Tibial nerve (tissue), 4 donors: ENCODE data around the gene KXD1. TPM values are rescaled to one million over a fixed set of nuclear protein-coding genes. Genes with fewer than 3 reads are reported as not detected.
"Not testable (repeated sequence)": the region's sequence is repeated elsewhere in the genome, so short reads cannot be mapped to it uniquely, and the experiment has no call there.

Experiments
- DNase-seq, 2 donors: peaks; one replicate each; pipeline ENCODE4 v3.0.0-alpha.2; 2019; ENCODE audit warnings: low spot score in 2 of 2
- H3K27ac ChIP-seq, 4 donors: fragments of 200-600 bp; sonication (generic) in 3 of 4; one replicate each; pipeline ENCODE4 v1.5.1; 2017 to 2019; ENCODE audit warnings: mild to moderate bottlenecking in 1 of 4
- H3K27me3 ChIP-seq, 2 donors: fragments of 200-600 bp; sonication (generic) in 1 of 2; one replicate each; pipeline versions ENCODE4 v1.5.1 to v1.6.0; 2017 to 2019
- H3K36me3 ChIP-seq, 3 donors: fragments of 200-600 bp; sonication (generic); one replicate each; pipeline ENCODE4 v1.5.1; 2018 to 2019
- H3K4me1 ChIP-seq, 4 donors: fragments of 200-600 bp; sonication (generic) in 3 of 4; one replicate each; pipeline ENCODE4 v1.5.1; 2017 to 2019
- H3K4me3 ChIP-seq, 4 donors: fragments of 200-600 bp; sonication (generic) in 3 of 4; one replicate each; pipeline ENCODE4 v1.5.1; 2017 to 2019; ENCODE audit warnings: mild to moderate bottlenecking in 1 of 4, moderate library complexity in 1 of 4
- H3K9me3 ChIP-seq, 4 donors: fragments of 200-600 bp; sonication (generic) in 3 of 4; one replicate each; pipeline ENCODE4 v1.5.1; 2017 to 2019
- CTCF ChIP-seq, 5 experiments: fragments of 200-600 bp in 3 of 5; fragments of 450-650 bp in 2 of 5; sonication (generic) in 3 of 5; IDR thresholded peaks; one replicate each; pipeline ENCODE4 v1.5.1; 2016 to 2019; ENCODE audit warnings: antibody characterized with exemption in 5 of 5, mild to moderate bottlenecking in 3 of 5, moderate library complexity in 2 of 5
- EP300 ChIP-seq, 2 donors: sonication (generic); formaldehyde crosslinking; IDR thresholded peaks; one replicate each; pipeline ENCODE4 v1.6.1; 2017; ENCODE audit warnings: antibody characterized with exemption in 2 of 2, mild to moderate bottlenecking in 1 of 2
- POLR2A ChIP-seq, 2 donors: fragments of 450-650 bp; IDR thresholded peaks; one replicate each; pipeline ENCODE4 v1.6.1; 2017; ENCODE audit warnings: antibody characterized with exemption in 2 of 2, mild to moderate bottlenecking in 2 of 2, moderate library complexity in 2 of 2
- WGBS, 2 donors: methylation state at CpG; one replicate each; pipeline ENCODE4 v1.1.5; 2018; 5-methylcytosine and 5-hydroxymethylcytosine counted together
- total RNA-seq, 4 donors: library from RNA; depleted of rRNA; stranded (reverse); fragments of >200 nt; gene quantifications; one replicate each; pipeline ENCODE4 v1.1.0, GENCODE V29; 2016

KXD1 gene
- total RNA-seq, 4 donors from 2014 or later = 122 to 298 (median 167) TPM

GRCh38 chr19:18595475-18595874, 37.8 kb downstream of the KXD1 start:
- Histone ChIP-seq H3K9me3 (no peaks in the 10 kb centered on the region), H3K27me3 (peaks cover 2 to 37% of the 10 kb centered on the region in 2 donors), H3K4me3 (no peak overlapping the region), H3K36me3 (peaks cover 0 to 8% (median 0%) of the 10 kb centered on the region in 3 donors), H3K27ac (no peak overlapping the region), H3K4me1 (peaks cover 0 to 26% (median 16%) of the 10 kb centered on the region in 4 donors)
- DNase-seq = no peak
- TF ChIP-seq POLR2A (IDR thresholded peaks at IDR 0.05) (no peak), CTCF (IDR thresholded peaks at IDR 0.05) (no peak), EP300 (IDR thresholded peaks at IDR 0.05) (no peak)
- 60 to 71% methylated on average over 6 of the region's 6 CpGs for whole genome bisulfite sequencing, 2 donors

GRCh38 chr19:18596752-18597157, 39.1 kb downstream of the KXD1 start:
- WGBS, 2 donors = 22 to 24% methylated on average over 19 to 20 of the region's 21 CpGs
- TF ChIP-seq POLR2A (IDR thresholded peaks at IDR 0.05) (no peak), CTCF (IDR thresholded peaks at IDR 0.05) (no peak), EP300 (IDR thresholded peaks at IDR 0.05) (no peak)
- no peak overlapping the region for H3K27ac ChIP-seq
- peaks cover 0 to 26% (median 16%) of the 10 kb centered on the region in 4 donors for H3K4me1 ChIP-seq
- no peaks in the 10 kb centered on the region for H3K36me3 ChIP-seq
- peak in 1 of 2 donors; percentile 38 for DNase-seq
- no peak overlapping the region for H3K4me3 ChIP-seq
- H3K9me3 ChIP-seq = no peaks in the 10 kb centered on the region
- peaks cover 2 to 37% of the 10 kb centered on the region in 2 donors for H3K27me3 ChIP-seq

GRCh38 chr19:18597809-18598660, 40.4 kb downstream of the KXD1 start:
- DNase-seq = no peak

GRCh38 chr19:18599485-18599884, 41.8 kb downstream of the KXD1 start:
- no peaks in the 10 kb centered on the region for H3K9me3 ChIP-seq
- peaks cover 2 to 62% of the 10 kb centered on the region in 2 donors for H3K27me3 ChIP-seq
- H3K4me1 ChIP-seq = peaks cover 0 to 28% (median 13%) of the 10 kb centered on the region in 4 donors
- H3K4me3 ChIP-seq = no peak overlapping the region
- no peak for TF ChIP-seq POLR2A (IDR thresholded peaks at IDR 0.05)
- TF ChIP-seq EP300 (IDR thresholded peaks at IDR 0.05) = no peak
- H3K36me3 ChIP-seq = no peaks in the 10 kb centered on the region
- 88 to 89% methylated on average over 20 of the region's 20 CpGs for WGBS, 2 donors
- DNase-seq = no peak
- no peak overlapping the region for H3K27ac ChIP-seq

More at GRCh38 chr19:18597809-18598660, 40.4 kb downstream of the KXD1 start:
- TF ChIP-seq POLR2A (IDR thresholded peaks at IDR 0.05) = no peak
- TF ChIP-seq CTCF (IDR thresholded peaks at IDR 0.05) = no peak
- no peak for TF ChIP-seq EP300 (IDR thresholded peaks at IDR 0.05)
- Histone ChIP-seq H3K9me3 (no peaks in the 10 kb centered on the region), H3K36me3 (no peaks in the 10 kb centered on the region), H3K27ac (no peak overlapping the region), H3K27me3 (peaks cover 2 to 47% of the 10 kb centered on the region in 2 donors), H3K4me1 (peaks cover 0 to 26% (median 16%) of the 10 kb centered on the region in 4 donors), H3K4me3 (no peak overlapping the region)
- 48 to 52% methylated on average over 14 to 21 of the region's 25 CpGs for WGBS, 2 donors

- peaks cover 0 to 29% (median 3%) of the 10 kb centered on the region in 4 donors for H3K4me1 ChIP-seq
- WGBS, 2 donors = 89 to 96% methylated on average over 15 of the region's 15 CpGs
- not testable (repeated sequence) for H3K4me3 ChIP-seq, H3K27ac ChIP-seq, DNase-seq, H3K9me3 ChIP-seq, H3K36me3 ChIP-seq
- peaks cover 0 to 75% of the 10 kb centered on the region in 2 donors for H3K27me3 ChIP-seq
These were observed 43.2 kb downstream of the KXD1 start for GRCh38 chr19:18600692-18601397.

DNA sequence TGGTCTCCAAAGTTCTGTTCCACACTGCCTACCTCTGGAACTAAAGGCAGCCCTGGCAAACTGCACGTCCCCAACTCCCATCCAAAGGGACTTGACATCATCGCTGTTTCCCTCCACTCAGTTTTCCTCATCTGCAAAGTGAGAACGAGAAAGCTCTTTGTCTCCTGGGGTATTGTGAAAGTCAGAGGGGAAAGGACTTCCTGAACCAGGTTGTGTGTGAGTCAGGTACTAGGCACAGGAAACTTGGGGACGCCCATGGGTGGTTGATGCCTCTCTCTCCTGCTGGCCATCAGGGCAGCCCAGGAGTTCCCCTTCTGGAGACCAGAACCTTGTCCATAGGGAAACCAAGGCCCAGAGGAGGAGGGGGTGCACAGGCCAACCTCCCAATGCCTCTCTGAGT, 44.2 kb downstream of the KXD1 start:
- Histone ChIP-seq H3K9me3 (no peaks in the 10 kb centered on the region), H3K27me3 (peaks cover 0 to 76% of the 10 kb centered on the region in 2 donors), H3K36me3 (no peaks in the 10 kb centered on the region), H3K4me1 (peaks cover 0 to 31% (median 6%) of the 10 kb centered on the region in 4 donors), H3K27ac (no peak overlapping the region), H3K4me3 (no peak overlapping the region)
- 82 to 85% methylated on average over 4 of the region's 4 CpGs for WGBS, 2 donors
- TF ChIP-seq EP300 (IDR thresholded peaks at IDR 0.05) (no peak), POLR2A (IDR thresholded peaks at IDR 0.05) (no peak), CTCF (IDR thresholded peaks at IDR 0.05) (no peak)
- DNase-seq = no peak
